ENCODE measurements around the gene HOXD11. TPM values are rescaled to one million over a fixed set of nuclear protein-coding genes. Genes with fewer than 3 reads are reported as not detected.

The HOXD11 gene
- total and polyA plus RNA-seq, 2 of the 4 experiments (the other 2 are of a cell fraction): not detected

- WGBS, 2 experiments (ENCODE audit: extremely low coverage in 2 of 2, insufficient read length in 1 of 2): 11% methylated on average over 23 of the region's 30 CpGs; no CpG with 5 or more reads in 1 of the 2 experiments
- ATAC-seq (ENCODE audit: low read depth): no peak
- Histone ChIP-seq H3K9ac (ENCODE audit: low read depth, low read length) (no peak overlapping the region), H3K14ac (replicated peaks; ENCODE audit: low read depth, low read length) (no peak overlapping the region), H2BK5ac (ENCODE audit: low read depth, low read length, poor library complexity, severe bottlenecking) (no peak overlapping the region), H3K4me2 (ENCODE audit: low read depth, low read length) (no peak overlapping the region), H3K56ac (ENCODE audit: extremely low read depth, insufficient read depth, low read length) (no peak overlapping the region), H4K8ac (ENCODE audit: low read depth in 2 of 2, low read length in 2 of 2) (no peak overlapping the region), H3K18ac (ENCODE audit: low read depth, low read length) (no peak overlapping the region), H3K36me3 (ENCODE audit: control insufficient read depth, insufficient read depth, low read length) (no peaks in the 10 kb centered on the region), H4K20me1 (ENCODE audit: insufficient read depth, low read length) (no peaks in the 10 kb centered on the region), H3K4me1 (ENCODE audit: control insufficient read depth, insufficient read depth, low read length) (no peaks in the 10 kb centered on the region), H3K9me1 (ENCODE audit: insufficient read depth, low read length) (no peaks in the 10 kb centered on the region), H2AFZ (replicated peaks; ENCODE audit: low read length, poor library complexity) (no peak overlapping the region), H2BK120ac (ENCODE audit: low read depth, low read length) (no peak overlapping the region), H2AK9ac (replicated peaks; ENCODE audit: low read depth, low read length, poor library complexity) (no peak overlapping the region), H3K23ac (ENCODE audit: low read depth, low read length) (no peak overlapping the region), H3K27me3 (ENCODE audit: control insufficient read depth, insufficient read depth, low read length) (peaks cover 74% of the 10 kb centered on the region), H2AK5ac (ENCODE audit: low read depth, low read length) (no peak overlapping the region), H3K4me3 (ENCODE audit: insufficient read depth, low read depth, low read length) (no peak overlapping the region), H4K5ac (ENCODE audit: low read depth, low read length) (no peak overlapping the region), H3K79me1 (ENCODE audit: low read depth in 1 of 2, low read length in 2 of 2) (no peaks in the 10 kb centered on the region), H3K9me3 (ENCODE audit: control insufficient read depth, insufficient read depth, low read length) (peaks cover 6% of the 10 kb centered on the region; the same call in 1 of the 2 replicates), H4K91ac (ENCODE audit: insufficient read depth, low read depth, low read length) (no peak overlapping the region), H3K27ac (ENCODE audit: insufficient read depth, low read length) (no peak overlapping the region), H2BK20ac (ENCODE audit: low read depth, low read length) (no peak overlapping the region), H2BK15ac (ENCODE audit: low read depth, low read length) (no peak overlapping the region), H3K4ac (ENCODE audit: low read depth, low read length) (no peak overlapping the region)
- TF ChIP-seq MXI1 (IDR thresholded peaks at IDR 0.05; ENCODE audit: borderline replicate concordance, low read depth, low read length) (no peak), USF2 (IDR thresholded peaks at IDR 0.05; ENCODE audit: low read depth, low read length) (no peak), RFX5 (IDR thresholded peaks at IDR 0.05; ENCODE audit: low read depth, low read length) (no peak), POLR2A (IDR thresholded peaks at IDR 0.05; ENCODE audit: low read depth, low read length) (no peak), FOS (IDR thresholded peaks at IDR 0.05; ENCODE audit: low read depth, low read length) (no peak), BHLHE40 (IDR thresholded peaks at IDR 0.05; ENCODE audit: low read depth, low read length) (no peak), RAD21 (IDR thresholded peaks at IDR 0.05; ENCODE audit: low read length) (no peak), MAZ (IDR thresholded peaks at IDR 0.05; ENCODE audit: borderline replicate concordance, low read depth, low read length) (no peak), RCOR1 (IDR thresholded peaks at IDR 0.05; ENCODE audit: insufficient replicate concordance, low read length) (no peak), CEBPB (IDR thresholded peaks at IDR 0.05; ENCODE audit: low read depth, low read length) (no peak), MAFK (IDR thresholded peaks at IDR 0.05; ENCODE audit: low read depth, low read length) (no peak), CHD1 (IDR thresholded peaks at IDR 0.05; ENCODE audit: low read depth, low read length) (no peak), SMC3 (IDR thresholded peaks at IDR 0.05; ENCODE audit: low read depth, low read length) (no peak), NFE2L2 (IDR thresholded peaks at IDR 0.05; ENCODE audit: low read depth, low read length) (no peak)
- TF ChIP-seq, protein P1, sequence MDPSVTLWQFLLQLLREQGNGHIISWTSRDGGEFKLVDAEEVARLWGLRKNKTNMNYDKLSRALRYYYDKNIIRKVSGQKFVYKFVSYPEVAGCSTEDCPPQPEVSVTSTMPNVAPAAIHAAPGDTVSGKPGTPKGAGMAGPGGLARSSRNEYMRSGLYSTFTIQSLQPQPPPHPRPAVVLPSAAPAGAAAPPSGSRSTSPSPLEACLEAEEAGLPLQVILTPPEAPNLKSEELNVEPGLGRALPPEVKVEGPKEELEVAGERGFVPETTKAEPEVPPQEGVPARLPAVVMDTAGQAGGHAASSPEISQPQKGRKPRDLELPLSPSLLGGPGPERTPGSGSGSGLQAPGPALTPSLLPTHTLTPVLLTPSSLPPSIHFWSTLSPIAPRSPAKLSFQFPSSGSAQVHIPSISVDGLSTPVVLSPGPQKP (IDR thresholded peaks at IDR 0.05; ENCODE audit: borderline replicate concordance, low read depth, low read length): no peak
- TF ChIP-seq, protein P2, sequence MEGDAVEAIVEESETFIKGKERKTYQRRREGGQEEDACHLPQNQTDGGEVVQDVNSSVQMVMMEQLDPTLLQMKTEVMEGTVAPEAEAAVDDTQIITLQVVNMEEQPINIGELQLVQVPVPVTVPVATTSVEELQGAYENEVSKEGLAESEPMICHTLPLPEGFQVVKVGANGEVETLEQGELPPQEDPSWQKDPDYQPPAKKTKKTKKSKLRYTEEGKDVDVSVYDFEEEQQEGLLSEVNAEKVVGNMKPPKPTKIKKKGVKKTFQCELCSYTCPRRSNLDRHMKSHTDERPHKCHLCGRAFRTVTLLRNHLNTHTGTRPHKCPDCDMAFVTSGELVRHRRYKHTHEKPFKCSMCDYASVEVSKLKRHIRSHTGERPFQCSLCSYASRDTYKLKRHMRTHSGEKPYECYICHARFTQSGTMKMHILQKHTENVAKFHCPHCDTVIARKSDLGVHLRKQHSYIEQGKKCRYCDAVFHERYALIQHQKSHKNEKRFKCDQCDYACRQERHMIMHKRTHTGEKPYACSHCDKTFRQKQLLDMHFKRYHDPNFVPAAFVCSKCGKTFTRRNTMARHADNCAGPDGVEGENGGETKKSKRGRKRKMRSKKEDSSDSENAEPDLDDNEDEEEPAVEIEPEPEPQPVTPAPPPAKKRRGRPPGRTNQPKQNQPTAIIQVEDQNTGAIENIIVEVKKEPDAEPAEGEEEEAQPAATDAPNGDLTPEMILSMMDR (conservative IDR thresholded peaks at IDR 0.05; ENCODE audit: low read depth, low read length): no peak
- CTCF ChIA-PET: interaction anchor here (0.5 kb wide), 1 partner anchor 583 kb away, joined by 7 read pairs; no protein-coding TSS in a partner anchor
- intact Hi-C loops (cut with micrococcal nuclease): no loop called here
- BruUV-seq (replicated peaks): no TSS peak
- dilution Hi-C loops (cut with HindIII; ENCODE audit: low sequenced_read_pairs, unreplicated experiment): no loop called here
- no peak for DNase-seq
- in situ Hi-C loops (cut with MboI; ENCODE audit: low sequenced_read_pairs): no loop called here
- POLR2A ChIA-PET (ENCODE audit: unreplicated experiment): no interaction called here
Observed at GRCh38 chr2:176068419-176068832, 38.7 kb upstream of the HOXD11 start.
